ENCODE measurements around the gene INMT. TPM values are rescaled to one million over a fixed set of nuclear protein-coding genes. Genes with fewer than 3 reads are reported as not detected.

Gene INMT
- total RNA-seq, 1 donor from 2014 or later = 3.7 TPM

Other genes with a start within 250 kb of the INMT start
- 33.5 and 38.2 TPM in 2 replicates for gene GGCT, start 247.3 kb upstream of the INMT start, total RNA-seq
- 102 and 140 TPM in 2 replicates for gene GARS1, start 157.3 kb upstream of the INMT start, total RNA-seq
- gene CRHR2, start 69.7 kb upstream of the INMT start, total RNA-seq = not detected in 2 replicates
- gene MINDY4, start 19.3 kb downstream of the INMT start, total RNA-seq = 2.0 and 2.9 TPM in 2 replicates
- 2.1 and 3.9 TPM in 2 replicates for gene AQP1, start 159.7 kb downstream of the INMT start, total RNA-seq
- gene GHRHR, start 211.8 kb downstream of the INMT start, total RNA-seq = not detected in 2 replicates

All from myocyte (in vitro differentiated cells).